ENCODE results near the gene BFSP1. TPM values are rescaled to one million over a fixed set of nuclear protein-coding genes. Genes with fewer than 3 reads are reported as not detected.

BFSP1 gene
- total RNA-seq, 4 donors from 2014 or later = 0.33 to 1.1 (median 0.64) TPM

GRCh38 chr20:17497821-17498580, 33.2 kb downstream of the BFSP1 start:
- TF ChIP-seq CTCF (IDR thresholded peaks at IDR 0.05; ENCODE audit: low read depth) = no peak

GRCh38 chr20:17495826-17496225, 35.4 kb downstream of the BFSP1 start:
- TF ChIP-seq CTCF (IDR thresholded peaks at IDR 0.05; ENCODE audit: low read depth) = no peak

GRCh38 chr20:17494201-17494600, 37.0 kb downstream of the BFSP1 start:
- TF ChIP-seq CTCF (IDR thresholded peaks at IDR 0.05; ENCODE audit: low read depth) = no peak

GRCh38 chr20:17493173-17493572, 38.0 kb downstream of the BFSP1 start:
- no peak for TF ChIP-seq CTCF (IDR thresholded peaks at IDR 0.05; ENCODE audit: low read depth)

GRCh38 chr20:17491488-17491887, 39.7 kb downstream of the BFSP1 start:
- no peak for TF ChIP-seq CTCF (IDR thresholded peaks at IDR 0.05; ENCODE audit: low read depth)

- TF ChIP-seq CTCF (IDR thresholded peaks at IDR 0.05; ENCODE audit: low read depth) = no peak
Observed at GRCh38 chr20:17491041-17491440, 40.1 kb downstream of the BFSP1 start.

GRCh38 chr20:17490501-17490900, 40.7 kb downstream of the BFSP1 start:
- TF ChIP-seq CTCF (IDR thresholded peaks at IDR 0.05; ENCODE audit: low read depth) = no peak

Data from subcutaneous adipose tissue (tissue), 4 donors.